ENCODE results near the gene B4GALNT2. TPM values are rescaled to one million over a fixed set of nuclear protein-coding genes. Genes with fewer than 3 reads are reported as not detected.

Gene B4GALNT2
- total and polyA plus RNA-seq, 2 of the 8 experiments (the other 6 are each of a cell fraction or from before 2014, with no cell fraction given), result not detected

GRCh38 chr17:49123061-49123460 is 9.5 kb upstream of the B4GALNT2 start:
- Histone ChIP-seq H3K56ac (replicated peaks; ENCODE audit: insufficient read length, low read depth, low read length) (no peak overlapping the region), H3K23me2 (ENCODE audit: low read depth, low read length) (no peaks in the 10 kb centered on the region), H2BK12ac (ENCODE audit: low read depth, low read length) (no peak overlapping the region), H3K79me2 (ENCODE audit: control insufficient read depth in 1 of 2, insufficient read depth in 2 of 2, low read length in 2 of 2) (no peaks in the 10 kb centered on the region), H3K27ac (ENCODE audit: low read depth, low read length) (no peak overlapping the region), H3K79me1 (ENCODE audit: low read depth, low read length) (no peaks in the 10 kb centered on the region), H2BK20ac (ENCODE audit: low read length) (no peak overlapping the region), H2AK5ac (ENCODE audit: low read depth, low read length) (no peak overlapping the region), H3K4me3 (ENCODE audit: extremely low read depth in 1 of 4, insufficient read depth in 2 of 4, low read depth in 3 of 4, low read length in 4 of 4) (no peak overlapping the region), H3K4me2 (ENCODE audit: insufficient read depth in 1 of 2, low read depth in 2 of 2, low read length in 2 of 2) (no peak overlapping the region), H3K23ac (ENCODE audit: insufficient read length) (no peak overlapping the region), H4K5ac (ENCODE audit: insufficient read length, low read depth, low read length) (no peak overlapping the region), H3K27me3 (replicated peaks in 1 of 4; ENCODE audit: control insufficient read depth in 3 of 4, extremely low read depth in 1 of 4, insufficient read depth in 3 of 4, low read length in 3 of 4) (no peaks in the 10 kb centered on the region), H3K9me3 (ENCODE audit: insufficient read depth in 2 of 2, low read depth in 1 of 2, low read length in 1 of 2) (peaks cover 11 to 12% of the 10 kb centered on the region in 2 experiments; a peak in 3 of 4 replicates), H2AFZ (ENCODE audit: low read length) (no peak overlapping the region), H2BK15ac (ENCODE audit: low read length) (no peak overlapping the region), H2BK120ac (replicated peaks; ENCODE audit: low read depth, low read length) (no peak overlapping the region), H3K4me1 (replicated peaks in 1 of 4; ENCODE audit: control insufficient read depth in 3 of 4, insufficient read depth in 4 of 4, low read length in 3 of 4) (no peaks in the 10 kb centered on the region), H3K18ac (ENCODE audit: extremely low read depth, low read length) (no peak overlapping the region), H3K9ac (replicated peaks in 1 of 4; ENCODE audit: extremely low read depth in 1 of 4, low read depth in 3 of 4, low read length in 3 of 4) (no peak overlapping the region), H4K91ac (replicated peaks; ENCODE audit: insufficient read length, low read length) (no peak overlapping the region), H2BK5ac (ENCODE audit: low read depth, low read length) (no peak overlapping the region), H4K20me1 (replicated peaks in 1 of 2; ENCODE audit: control insufficient read depth in 1 of 2, insufficient read depth in 2 of 2, low read length in 2 of 2) (no peaks in the 10 kb centered on the region), H3K36me3 (ENCODE audit: control insufficient read depth in 2 of 4, insufficient read depth in 4 of 4, low read length in 3 of 4) (no peaks in the 10 kb centered on the region), H3K14ac (ENCODE audit: insufficient read length) (no peak overlapping the region), H4K8ac (ENCODE audit: extremely low read depth, insufficient read depth, low read length) (no peak overlapping the region), H3K4ac (replicated peaks; ENCODE audit: insufficient read length, low read depth, low read length) (no peak overlapping the region)
- DNase-seq (ENCODE audit: low read depth in 1 of 2, low spot score in 2 of 2) (no peak), FAIRE-seq (no peak)
- ChIA-PET POLR2A (ENCODE audit: partially characterized antibody) (interaction anchor here (0.9 kb wide), 1 partner anchor 65 kb away, joined by 3 read pairs; no protein-coding TSS in a partner anchor), CTCF (ENCODE audit: partially characterized antibody) (interaction anchor here (0.9 kb wide), 1 partner anchor 244 kb away, joined by 3 read pairs; no protein-coding TSS in a partner anchor)
- WGBS, 2 experiments (ENCODE audit: extremely low coverage in 1 of 2, insufficient coverage in 1 of 2, insufficient read length in 1 of 2, insufficient replicate concordance in 2 of 2, low coverage in 1 of 2, low lambda C conversion rate in 2 of 2, missing lambda C conversion rate in 1 of 2), result 79% methylated on average over 1 of the region's 1 CpG; no CpG with 5 or more reads in 1 of the 2 experiments
- no peak for TF ChIP-seq JUN (IDR thresholded peaks at IDR 0.05; ENCODE audit: low read depth, low read length)
- no peak for TF ChIP-seq ZNF274 (IDR thresholded peaks at IDR 0.05; ENCODE audit: borderline replicate concordance, extremely low read depth, low read length)
- TF ChIP-seq SP4 (IDR thresholded peaks at IDR 0.05; ENCODE audit: low read length), result no peak
- TF ChIP-seq BCL11A (IDR thresholded peaks at IDR 0.05; ENCODE audit: low read depth in 2 of 2, low read length in 2 of 2), result no peak
- TF ChIP-seq TBP (IDR thresholded peaks at IDR 0.05; ENCODE audit: low read depth, low read length), result no peak
- no peak for TF ChIP-seq EGR1 (IDR thresholded peaks at IDR 0.05; ENCODE audit: borderline replicate concordance, low read depth, low read length)
- no peak for TF ChIP-seq BRCA1 (IDR thresholded peaks at IDR 0.05; ENCODE audit: low read depth, low read length)
- no peak for TF ChIP-seq RFX5 (IDR thresholded peaks at IDR 0.05; ENCODE audit: borderline replicate concordance, low read depth, low read length)
- no peak for TF ChIP-seq EZH2 (IDR thresholded peaks at IDR 0.05; ENCODE audit: low read depth, low read length, severe bottlenecking)
- TF ChIP-seq YY1 (IDR thresholded peaks at IDR 0.05; ENCODE audit: low read depth, low read length), result no peak
- TF ChIP-seq RAD21 (IDR thresholded peaks at IDR 0.05 in 1 of 2, conservative IDR thresholded peaks at IDR 0.05 in 1 of 2; ENCODE audit: low read depth in 2 of 2, low read length in 2 of 2), result no peak
- no peak for TF ChIP-seq CREB1 (IDR thresholded peaks at IDR 0.05)
- no peak for TF ChIP-seq KDM1A (IDR thresholded peaks at IDR 0.05; ENCODE audit: borderline replicate concordance, low read length)
